Breast epithelium (tissue), 4 donors: ENCODE data around the gene FNIP1. TPM values are rescaled to one million over a fixed set of nuclear protein-coding genes. Genes with fewer than 3 reads are reported as not detected.

Source experiments
- DNase-seq, 2 donors: peaks; one replicate each; pipeline ENCODE4 v3.0.0-alpha.2; 2019; ENCODE audit warnings: low spot score in 2 of 2
- H3K27ac ChIP-seq, 2 donors: fragments of 200-600 bp; sonication (generic) in 1 of 2; one replicate each; pipeline ENCODE4 v1.5.1; 2016 to 2019; ENCODE audit warnings: mild to moderate bottlenecking in 1 of 2
- H3K27me3 ChIP-seq, 2 donors: fragments of 200-600 bp; sonication (generic) in 1 of 2; one replicate each; pipeline versions ENCODE4 v1.5.1 to v1.6.0; 2017 to 2019; ENCODE audit warnings: control low read depth in 1 of 2, mild to moderate bottlenecking in 1 of 2
- H3K36me3 ChIP-seq: fragments of 200-600 bp; one replicate; pipeline ENCODE4 v1.5.1; 2019
- H3K4me1 ChIP-seq, 2 donors: fragments of 200-600 bp; sonication (generic); one replicate each; pipeline ENCODE4 v1.5.1; 2016 to 2019; ENCODE audit warnings: control low read depth in 1 of 2
- H3K4me3 ChIP-seq, 3 donors: fragments of 200-600 bp; sonication (generic); 1 replicate in 2 of 3; 2 replicates in 1 of 3; pipeline ENCODE4 v1.5.1; 2016 to 2019; ENCODE audit warnings: mild to moderate bottlenecking in 3 of 3, moderate library complexity in 2 of 3
- H3K9me3 ChIP-seq, 2 donors: fragments of 200-600 bp; sonication (generic) in 1 of 2; one replicate each; pipeline ENCODE4 v1.5.1; 2016 to 2019; ENCODE audit warnings: control low read depth in 1 of 2
- CTCF ChIP-seq, 3 donors: fragments of 450-650 bp; IDR thresholded peaks; one replicate each; pipeline ENCODE4 v1.5.1; 2016 to 2017; ENCODE audit warnings: antibody characterized with exemption in 3 of 3, mild to moderate bottlenecking in 3 of 3, moderate library complexity in 3 of 3
- POLR2A ChIP-seq: fragments of 450-650 bp; IDR thresholded peaks from one replicate; pipeline ENCODE4 v1.6.1; 2016; ENCODE audit warnings: antibody characterized with exemption, mild to moderate bottlenecking, moderate library complexity
- POLR2AphosphoS5 ChIP-seq, 3 donors: sonication (generic); formaldehyde crosslinking; IDR thresholded peaks; one replicate each; pipeline ENCODE4 v1.6.1; 2017; ENCODE audit warnings: antibody characterized with exemption in 3 of 3
- intact Hi-C: fragments of 100-400 bp; cut with DNase I; formaldehyde crosslinking; loops from one replicate; pipeline ENCODE4 v1.15.1; 2023; ENCODE audit warnings: low total_unique reads
- total RNA-seq, 3 donors: library from RNA; depleted of rRNA; stranded (reverse); fragments of >200 nt; gene quantifications; one replicate each; pipeline ENCODE4 v1.1.0, GENCODE V29; 2016

The FNIP1 gene
- total RNA-seq, 3 donors from 2014 or later, result 60.3 to 96.3 (median 70.9) TPM

DNA sequence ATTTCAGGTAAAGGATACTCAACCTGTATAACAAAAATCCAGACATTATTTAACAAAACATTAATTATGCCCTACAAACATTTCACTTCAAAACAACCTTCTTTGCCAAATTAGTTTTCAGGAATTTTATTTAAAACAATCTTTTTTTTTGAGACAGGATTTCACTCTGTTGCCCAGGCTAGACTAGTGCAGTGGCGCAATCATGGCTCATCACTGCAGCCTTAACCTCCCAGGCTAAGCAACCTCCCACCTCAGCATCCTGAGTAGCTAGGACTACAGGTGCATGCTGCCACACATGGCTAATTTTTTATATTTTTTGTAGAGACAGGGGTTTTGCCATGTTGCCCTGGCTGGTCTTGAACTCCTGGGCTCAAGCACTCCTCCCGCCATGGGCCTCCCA lies 3.9 kb downstream of the FNIP1 start:
- intact Hi-C loops, result loop anchor here (10.0 kb wide), 1 partner anchor 158 kb away; the partner anchor contains the start of gene RAPGEF6

GRCh38 chr5:131791866-131792265 lies 5.0 kb downstream of the FNIP1 start:
- TF ChIP-seq CTCF (IDR thresholded peaks at IDR 0.05) (no peak), POLR2AphosphoS5 (IDR thresholded peaks at IDR 0.05) (no peak), POLR2A (no peak)
- no peak for DNase-seq
- Histone ChIP-seq H3K36me3 (no peaks in the 10 kb centered on the region), H3K27me3 (no peaks in the 10 kb centered on the region), H3K4me1 (no peaks in the 10 kb centered on the region), H3K27ac (no peak overlapping the region), H3K9me3 (no peaks in the 10 kb centered on the region), H3K4me3 (no peak overlapping the region)
- intact Hi-C loops, result loop anchor here (10.0 kb wide), 1 partner anchor 157 kb away; the partner anchor contains the start of gene RAPGEF6

More for the DNA sequence above, 3.9 kb downstream of the FNIP1 start:
- Histone ChIP-seq H3K36me3 (no peaks in the 10 kb centered on the region), H3K4me1 (no peaks in the 10 kb centered on the region), H3K27me3 (no peaks in the 10 kb centered on the region), H3K9me3 (no peaks in the 10 kb centered on the region), H3K27ac (no peak overlapping the region), H3K4me3 (no peak overlapping the region)
- TF ChIP-seq POLR2A (no peak), CTCF (IDR thresholded peaks at IDR 0.05) (no peak), POLR2AphosphoS5 (IDR thresholded peaks at IDR 0.05) (no peak)
- DNase-seq, result no peak

DNA sequence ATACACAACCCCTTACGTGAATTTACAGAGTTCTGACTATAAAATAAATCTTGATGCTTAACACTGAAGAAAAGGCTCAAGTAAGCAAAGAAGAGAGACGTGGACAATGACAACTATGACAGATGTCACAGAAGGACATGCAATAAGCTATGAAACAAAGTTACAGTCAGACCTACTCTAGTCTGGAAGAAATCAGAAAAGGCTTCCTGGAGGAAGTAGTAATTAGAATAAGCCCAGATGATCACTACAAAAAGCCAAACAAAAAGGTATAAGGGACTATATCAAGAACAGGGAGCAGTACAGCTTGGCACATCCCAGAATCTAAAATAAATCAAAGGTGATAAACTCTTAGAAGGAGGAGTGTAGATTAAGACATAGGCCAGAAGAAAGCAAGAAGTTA lies 6.3 kb downstream of the FNIP1 start:
- no peak overlapping the region for H3K4me3 ChIP-seq
- intact Hi-C loops, result loop anchor here (10.0 kb wide), 1 partner anchor 156 kb away; the partner anchor contains the start of gene RAPGEF6
- H3K27me3 ChIP-seq, result no peaks in the 10 kb centered on the region
- H3K27ac ChIP-seq, result no peak overlapping the region
- no peak for DNase-seq
- no peaks in the 10 kb centered on the region for H3K9me3 ChIP-seq
- no peaks in the 10 kb centered on the region for H3K36me3 ChIP-seq
- no peak for TF ChIP-seq CTCF (IDR thresholded peaks at IDR 0.05)
- no peak for TF ChIP-seq POLR2A
- no peak for TF ChIP-seq POLR2AphosphoS5 (IDR thresholded peaks at IDR 0.05)
- no peaks in the 10 kb centered on the region for H3K4me1 ChIP-seq

GRCh38 chr5:131789765-131790164 lies 7.1 kb downstream of the FNIP1 start:
- Histone ChIP-seq H3K4me3 (no peak overlapping the region), H3K27ac (no peak overlapping the region), H3K27me3 (no peaks in the 10 kb centered on the region), H3K36me3 (no peaks in the 10 kb centered on the region), H3K4me1 (no peaks in the 10 kb centered on the region), H3K9me3 (no peaks in the 10 kb centered on the region)
- DNase-seq, result no peak
- TF ChIP-seq POLR2AphosphoS5 (IDR thresholded peaks at IDR 0.05), result no peak
- intact Hi-C loops, result loop anchor here (10.0 kb wide), 1 partner anchor 155 kb away; the partner anchor contains the start of gene RAPGEF6

GRCh38 chr5:131787736-131788135 lies 9.1 kb downstream of the FNIP1 start:
- H3K27me3 ChIP-seq, result no peaks in the 10 kb centered on the region
- no peak for TF ChIP-seq CTCF (IDR thresholded peaks at IDR 0.05)
- no peak for TF ChIP-seq POLR2AphosphoS5 (IDR thresholded peaks at IDR 0.05)
- no peak for TF ChIP-seq POLR2A
- DNase-seq, result no peak
- no peak overlapping the region for H3K27ac ChIP-seq
- H3K9me3 ChIP-seq, result no peaks in the 10 kb centered on the region
- no peaks in the 10 kb centered on the region for H3K4me1 ChIP-seq
- no peak overlapping the region for H3K4me3 ChIP-seq
- H3K36me3 ChIP-seq, result no peaks in the 10 kb centered on the region
- intact Hi-C loops, result no loop called here
